Measurements from ENCODE around the gene MED15. TPM values are rescaled to one million over a fixed set of nuclear protein-coding genes. Genes with fewer than 3 reads are reported as not detected.

The MED15 gene
- total RNA-seq, 1 donor from 2014 or later, result 105 TPM

GRCh38 chr22:20531154-20531403 lies 23.7 kb downstream of the MED15 start:
- Histone ChIP-seq H3K4me3 (no peak overlapping the region), H3K9me3 (no peaks in the 10 kb centered on the region), H3K4me1 (peaks cover 59% of the 10 kb centered on the region), H3K27me3 (ENCODE audit: low read depth) (no peaks in the 10 kb centered on the region), H3K27ac (peak overlapping the region; percentile 79), H3K36me3 (peaks cover 26% of the 10 kb centered on the region)
- TF ChIP-seq CTCF (IDR thresholded peaks at IDR 0.05), result no peak
- ATAC-seq (no peak), DNase-seq (no peak)
- intact Hi-C loops (cut with DNase I), result no loop called here

- Histone ChIP-seq H3K27me3 (ENCODE audit: low read depth) (no peaks in the 10 kb centered on the region), H3K9me3 (no peaks in the 10 kb centered on the region), H3K36me3 (peaks cover 22% of the 10 kb centered on the region), H3K27ac (peak overlapping the region; percentile 79), H3K4me1 (peaks cover 59% of the 10 kb centered on the region), H3K4me3 (no peak overlapping the region)
- intact Hi-C loops (cut with DNase I), result no loop called here
- ATAC-seq (peak; percentile 95 to 96), DNase-seq (peak; percentile 80)
- TF ChIP-seq CTCF (IDR thresholded peaks at IDR 0.05), result no peak
Observed at GRCh38 chr22:20531404-20532201, 24.2 kb downstream of the MED15 start.

- peaks cover 29% of the 10 kb centered on the region for H3K36me3 ChIP-seq
- H3K9me3 ChIP-seq, result no peaks in the 10 kb centered on the region
- ATAC-seq (no peak), DNase-seq (peak; percentile 17)
- no peak for TF ChIP-seq CTCF (IDR thresholded peaks at IDR 0.05)
- H3K4me1 ChIP-seq, result peaks cover 50% of the 10 kb centered on the region
- intact Hi-C loops (cut with DNase I), result no loop called here
- H3K27ac ChIP-seq, result peak overlapping the region; percentile 79
- no peaks in the 10 kb centered on the region for H3K27me3 ChIP-seq (ENCODE audit: low read depth)
- no peak overlapping the region for H3K4me3 ChIP-seq
Observed at GRCh38 chr22:20532256-20532993, 25.0 kb downstream of the MED15 start.

GRCh38 chr22:20533095-20533878 lies 25.9 kb downstream of the MED15 start:
- ATAC-seq (no peak), DNase-seq (no peak)
- Histone ChIP-seq H3K36me3 (peaks cover 29% of the 10 kb centered on the region), H3K27ac (peak overlapping the region; percentile 79), H3K4me1 (peaks cover 50% of the 10 kb centered on the region), H3K4me3 (no peak overlapping the region), H3K9me3 (no peaks in the 10 kb centered on the region), H3K27me3 (ENCODE audit: low read depth) (no peaks in the 10 kb centered on the region)
- intact Hi-C loops (cut with DNase I), result no loop called here
- TF ChIP-seq CTCF (IDR thresholded peaks at IDR 0.05), result no peak

GRCh38 chr22:20533879-20534265 lies 26.5 kb downstream of the MED15 start:
- no peak for TF ChIP-seq CTCF (IDR thresholded peaks at IDR 0.05)
- peaks cover 50% of the 10 kb centered on the region for H3K4me1 ChIP-seq
- ATAC-seq (no peak), DNase-seq (no peak)
- no peak overlapping the region for H3K27ac ChIP-seq
- intact Hi-C loops (cut with DNase I), result no loop called here
- H3K36me3 ChIP-seq, result peaks cover 29% of the 10 kb centered on the region
- H3K4me3 ChIP-seq, result no peak overlapping the region
- H3K27me3 ChIP-seq (ENCODE audit: low read depth), result no peaks in the 10 kb centered on the region
- H3K9me3 ChIP-seq, result no peaks in the 10 kb centered on the region
